Measurements from ENCODE around the gene MAVS.
A peak's percentile ranks its signal among the peaks of the same experiment; 100 is the strongest.

- peak; percentile 67 to 95 for TF ChIP-seq CTCF (conservative IDR thresholded peaks at IDR 0.05 in 1 of 2, IDR thresholded peaks at IDR 0.05 in 1 of 2; ENCODE audit: extremely low read depth in 1 of 2, insufficient read depth in 1 of 2, low read depth in 1 of 2, low read length in 2 of 2)
- no peak for TF ChIP-seq EZH2 (IDR thresholded peaks at IDR 0.05; ENCODE audit: borderline replicate concordance, low read length)
Measured at GRCh38 chr20:3820048-3820900, 26.4 kb upstream of the MAVS start, which contains the start of gene AP5S1.

All from mammary epithelial cell (primary cell).